Left lung (tissue), 10 donors: ENCODE data around the gene POLR2M. TPM values are rescaled to one million over a fixed set of nuclear protein-coding genes. Genes with fewer than 3 reads are reported as not detected.

Source experiments
- ATAC-seq: fragments of 200-7000 bp; cut with Tn5 transposase; one replicate; pipeline ENCODE4 v1.9.1; 2020; ENCODE audit warnings: moderate library complexity
- DNase-seq, 4 donors: peaks; one replicate each; pipeline ENCODE4 v3.0.0-alpha.2; 2013 to 2020
- H3K27ac ChIP-seq, 2 donors: fragments of 200-600 bp; sonication (generic) in 1 of 2; one replicate each; pipeline versions ENCODE4 v1.5.0 to v1.8.0; 2020 to 2021
- H3K27me3 ChIP-seq, 2 donors: fragments of 200-600 bp; sonication (generic) in 1 of 2; one replicate each; pipeline versions ENCODE4 v1.5.0 to v1.8.0; 2020 to 2021
- H3K36me3 ChIP-seq, 2 donors: fragments of 200-600 bp; sonication (generic) in 1 of 2; one replicate each; pipeline versions ENCODE4 v1.5.0 to v1.8.0; 2020 to 2021
- H3K4me1 ChIP-seq, 2 donors: fragments of 200-600 bp; one replicate each; pipeline ENCODE4 v1.8.0; 2021
- H3K4me3 ChIP-seq, 2 donors: fragments of 200-600 bp; sonication (generic) in 1 of 2; one replicate each; pipeline versions ENCODE4 v1.5.0 to v1.8.0; 2020 to 2021; ENCODE audit warnings: mild to moderate bottlenecking in 1 of 2
- H3K9me3 ChIP-seq, 2 donors: fragments of 200-600 bp; sonication (generic) in 1 of 2; one replicate each; pipeline versions ENCODE4 v1.5.0 to v1.8.0; 2020 to 2021
- intact Hi-C, 2 donors: fragments of 100-400 bp; cut with DNase I; formaldehyde crosslinking; loops; one replicate each; pipeline versions ENCODE4 v1.11.2 to v1.14.2; 2022
- polyA plus RNA-seq, 6 donors: library from polyadenylated mRNA; unstranded; fragments of 120-200 nt; gene quantifications; one replicate each; pipeline ENCODE4 v1.2.1, GENCODE V29; 2013; ENCODE audit not compliant: insufficient read length in 6 of 6
- total RNA-seq, 2 donors: library from RNA; stranded (reverse); fragmentation: NEBNext Ultra II Directional; extraction: Animal tissue kit (Norgen Biotek cat#: 25700); gene quantifications; one replicate each; pipeline ENCODE4 v1.2.1, GENCODE V29; 2021
- TF ChIP-seq, protein P1 (sequence below), 2 donors: fragments of 200-600 bp; sonication (generic) in 1 of 2; IDR thresholded peaks; one replicate each; pipeline versions ENCODE4 v1.5.0 to v1.8.0; 2021; ENCODE audit warnings: antibody characterized with exemption in 2 of 2
- donor health status: DM: no; HTN: yes; CAD: no.
- donor health status: DM: no; HTN: no; CAD: no.

Gene POLR2M
- total and polyA plus RNA-seq, 8 donors, result 46.0 to 57.3 (median 51.3) TPM

DNA sequence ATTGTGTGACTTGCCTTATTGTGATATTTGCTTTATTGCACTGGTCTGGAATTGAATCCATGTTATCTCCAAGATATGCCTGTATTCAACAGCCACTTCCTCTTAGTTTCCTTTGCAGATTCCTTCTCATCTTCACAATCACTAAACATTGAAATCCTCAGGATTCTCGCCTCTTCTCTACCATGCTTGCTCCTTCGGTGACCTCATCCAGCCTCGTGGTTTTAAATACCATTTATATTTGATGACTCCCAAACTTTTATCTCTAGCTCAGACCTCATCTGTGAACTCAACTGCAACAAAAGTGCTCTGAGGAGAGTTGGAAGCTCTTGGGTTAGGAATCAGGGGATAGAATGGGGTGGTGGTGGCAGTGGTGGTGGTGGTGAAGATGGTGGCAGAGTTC lies 19.9 kb downstream of the POLR2M start:
- Histone ChIP-seq H3K36me3 (no peaks in the 10 kb centered on the region), H3K9me3 (peaks cover 0 to 5% of the 10 kb centered on the region in 2 donors), H3K27ac (no peak overlapping the region), H3K27me3 (no peaks in the 10 kb centered on the region), H3K4me3 (no peak overlapping the region), H3K4me1 (no peaks in the 10 kb centered on the region)
- intact Hi-C loops, result no loop called here
- TF ChIP-seq, protein P1, sequence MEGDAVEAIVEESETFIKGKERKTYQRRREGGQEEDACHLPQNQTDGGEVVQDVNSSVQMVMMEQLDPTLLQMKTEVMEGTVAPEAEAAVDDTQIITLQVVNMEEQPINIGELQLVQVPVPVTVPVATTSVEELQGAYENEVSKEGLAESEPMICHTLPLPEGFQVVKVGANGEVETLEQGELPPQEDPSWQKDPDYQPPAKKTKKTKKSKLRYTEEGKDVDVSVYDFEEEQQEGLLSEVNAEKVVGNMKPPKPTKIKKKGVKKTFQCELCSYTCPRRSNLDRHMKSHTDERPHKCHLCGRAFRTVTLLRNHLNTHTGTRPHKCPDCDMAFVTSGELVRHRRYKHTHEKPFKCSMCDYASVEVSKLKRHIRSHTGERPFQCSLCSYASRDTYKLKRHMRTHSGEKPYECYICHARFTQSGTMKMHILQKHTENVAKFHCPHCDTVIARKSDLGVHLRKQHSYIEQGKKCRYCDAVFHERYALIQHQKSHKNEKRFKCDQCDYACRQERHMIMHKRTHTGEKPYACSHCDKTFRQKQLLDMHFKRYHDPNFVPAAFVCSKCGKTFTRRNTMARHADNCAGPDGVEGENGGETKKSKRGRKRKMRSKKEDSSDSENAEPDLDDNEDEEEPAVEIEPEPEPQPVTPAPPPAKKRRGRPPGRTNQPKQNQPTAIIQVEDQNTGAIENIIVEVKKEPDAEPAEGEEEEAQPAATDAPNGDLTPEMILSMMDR (IDR thresholded peaks at IDR 0.05), result no peak
- DNase-seq (no peak), ATAC-seq (no peak)

GRCh38 chr15:57727031-57727430 lies 20.5 kb downstream of the POLR2M start:
- intact Hi-C loops, result no loop called here
- ATAC-seq (no peak), DNase-seq (no peak)

GRCh38 chr15:57728436-57728835 lies 21.9 kb downstream of the POLR2M start:
- no peaks in the 10 kb centered on the region for H3K36me3 ChIP-seq
- ATAC-seq (no peak), DNase-seq (no peak)
- no peak overlapping the region for H3K4me3 ChIP-seq
- TF ChIP-seq, protein P1 (IDR thresholded peaks at IDR 0.05), result no peak
- no peaks in the 10 kb centered on the region for H3K27me3 ChIP-seq
- H3K27ac ChIP-seq, result no peak overlapping the region
- no peaks in the 10 kb centered on the region for H3K4me1 ChIP-seq
- H3K9me3 ChIP-seq, result peaks cover 0 to 5% of the 10 kb centered on the region in 2 donors
- intact Hi-C loops, result no loop called here

More at GRCh38 chr15:57727031-57727430, 20.5 kb downstream of the POLR2M start:
- H3K36me3 ChIP-seq, result no peaks in the 10 kb centered on the region
- H3K9me3 ChIP-seq, result peaks cover 0 to 5% of the 10 kb centered on the region in 2 donors
- TF ChIP-seq, protein P1 (IDR thresholded peaks at IDR 0.05), result no peak
- H3K4me3 ChIP-seq, result no peak overlapping the region
- no peaks in the 10 kb centered on the region for H3K27me3 ChIP-seq
- H3K4me1 ChIP-seq, result no peaks in the 10 kb centered on the region
- H3K27ac ChIP-seq, result no peak overlapping the region

- no peak for ATAC-seq
- Histone ChIP-seq H3K36me3 (no peaks in the 10 kb centered on the region), H3K27ac (no peak overlapping the region), H3K9me3 (no peaks in the 10 kb centered on the region), H3K27me3 (no peaks in the 10 kb centered on the region), H3K4me1 (no peaks in the 10 kb centered on the region), H3K4me3 (no peak overlapping the region)
- no peak for DNase-seq
- intact Hi-C loops, result no loop called here
- TF ChIP-seq, protein P1 (IDR thresholded peaks at IDR 0.05), result no peak
Measured at GRCh38 chr15:57730876-57731275, 24.4 kb downstream of the POLR2M start.

- intact Hi-C loops, result no loop called here
- no peak for ATAC-seq
Measured at GRCh38 chr15:57731530-57732103, 25.1 kb downstream of the POLR2M start.

More at GRCh38 chr15:57731530-57732103, 25.1 kb downstream of the POLR2M start:
- TF ChIP-seq, protein P1 (IDR thresholded peaks at IDR 0.05), result no peak
- no peaks in the 10 kb centered on the region for H3K27me3 ChIP-seq
- H3K27ac ChIP-seq, result no peak overlapping the region
- no peaks in the 10 kb centered on the region for H3K36me3 ChIP-seq
- no peaks in the 10 kb centered on the region for H3K9me3 ChIP-seq
- no peak overlapping the region for H3K4me3 ChIP-seq
- no peaks in the 10 kb centered on the region for H3K4me1 ChIP-seq
- no peak for DNase-seq
